Left lobe of liver (tissue), 2 donors: ENCODE data around the gene TEKT2. TPM values are rescaled to one million over a fixed set of nuclear protein-coding genes. Genes with fewer than 3 reads are reported as not detected.

ENCODE experiments used
- ATAC-seq: fragments of 200-7000 bp; cut with Tn5 transposase; one replicate; pipeline ENCODE4 v1.9.1; 2020; ENCODE audit warnings: mild to moderate bottlenecking, moderate library complexity
- DNase-seq: peaks from one replicate; pipeline ENCODE4 v3.0.0-alpha.2; 2020; ENCODE audit warnings: low spot score
- total RNA-seq: library from RNA; stranded (reverse); gene quantifications from one replicate; pipeline ENCODE4 v1.2.1, GENCODE V29; 2021
- donor health status: DM: no; HTN: no; CAD: no; lungs with moderate emphysema.
- donor health status: DM: no; HTN: yes; CAD: no.

Gene TEKT2
- total RNA-seq, 1 donor from 2014 or later: not detected

DNA sequence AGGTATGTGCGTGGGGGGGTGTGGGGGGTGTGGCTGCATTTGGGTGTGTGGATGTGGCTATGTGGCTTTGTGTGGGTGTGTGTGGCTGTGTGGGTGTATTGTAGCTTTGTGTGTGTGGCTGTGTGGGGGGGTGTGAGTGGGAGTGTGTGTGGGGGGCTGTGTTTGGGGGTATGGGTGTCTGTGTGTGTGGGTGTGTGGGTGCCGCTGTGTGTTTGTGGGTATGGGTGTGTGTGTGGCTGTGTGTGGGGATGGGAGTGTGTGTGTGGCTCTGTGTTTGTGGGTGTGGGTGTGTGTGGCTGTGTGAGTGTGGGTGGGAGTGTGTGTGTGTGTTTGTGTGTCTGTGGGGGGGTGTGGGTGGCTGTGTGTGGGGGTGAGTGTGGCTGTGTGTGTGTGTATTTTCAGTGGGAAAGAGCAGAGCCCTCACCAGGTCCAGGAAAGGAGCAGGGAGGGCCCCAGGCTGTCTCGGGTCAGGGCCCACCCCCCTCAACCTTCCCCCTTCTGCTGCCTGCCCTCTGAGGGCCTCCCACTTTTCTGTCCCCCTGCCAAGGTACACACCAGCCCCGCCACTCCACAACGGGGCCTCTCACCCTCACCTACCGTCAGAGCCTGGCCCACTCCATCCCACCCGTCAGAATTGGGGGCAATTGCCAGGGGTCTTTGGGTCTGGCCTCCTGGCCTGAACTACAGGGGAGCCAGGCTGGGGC lies 43.1 kb downstream of the TEKT2 start:
- DNase-seq (no peak), ATAC-seq (no peak)

DNA sequence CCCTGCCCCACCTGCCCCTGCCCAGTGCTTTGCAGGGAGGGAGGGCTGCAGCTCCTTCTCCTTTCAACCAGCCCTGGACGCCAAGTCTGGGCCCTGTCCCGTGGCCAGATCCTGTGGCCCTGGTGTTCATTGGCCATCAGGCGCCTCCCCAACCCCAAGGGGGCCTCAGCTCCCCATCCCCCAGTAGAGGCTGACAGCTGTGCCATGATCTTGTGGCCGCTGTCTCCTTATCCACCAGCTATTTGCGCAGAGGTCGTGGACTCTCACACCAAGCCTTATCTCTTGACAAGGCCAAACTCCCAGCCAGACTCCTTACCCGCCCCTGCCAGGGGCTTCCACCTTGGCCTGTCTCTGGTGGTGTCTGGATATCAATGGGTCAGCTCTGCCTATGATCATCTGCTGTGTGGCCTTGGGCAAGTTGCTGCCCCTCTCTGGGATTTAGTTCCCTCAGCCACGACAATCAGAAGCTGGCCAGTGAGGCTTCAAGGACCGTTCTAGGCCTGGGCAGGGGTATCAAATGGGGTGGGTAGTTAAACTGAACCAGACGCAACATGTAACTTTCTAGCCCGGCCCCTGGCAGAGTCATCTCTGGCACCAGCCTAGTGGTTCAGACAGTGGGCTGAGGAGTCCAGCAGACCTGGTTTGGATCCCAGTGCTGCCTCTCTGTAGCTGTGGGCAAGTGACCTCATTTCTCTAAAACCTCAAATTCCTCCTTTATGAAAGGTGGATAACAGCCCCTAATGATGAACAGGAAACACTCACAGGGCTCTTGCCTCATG lies 44.4 kb downstream of the TEKT2 start:
- DNase-seq: no peak
- ATAC-seq: no peak

DNA sequence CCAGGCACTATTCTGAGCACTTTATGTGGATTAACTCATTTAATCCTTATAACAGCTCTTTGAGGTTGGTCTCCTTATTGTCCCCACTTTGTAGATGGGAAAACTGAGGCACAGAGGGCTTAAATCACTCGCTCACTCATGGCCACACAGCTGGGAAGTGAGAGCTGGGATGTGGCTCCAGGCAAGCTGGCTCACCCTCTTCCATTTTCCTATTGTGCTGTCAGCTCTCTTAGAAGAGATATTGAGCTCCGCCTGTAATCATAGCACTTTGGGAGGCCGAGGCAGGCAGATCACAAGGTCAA lies 45.0 kb downstream of the TEKT2 start:
- no peak for ATAC-seq

DNA sequence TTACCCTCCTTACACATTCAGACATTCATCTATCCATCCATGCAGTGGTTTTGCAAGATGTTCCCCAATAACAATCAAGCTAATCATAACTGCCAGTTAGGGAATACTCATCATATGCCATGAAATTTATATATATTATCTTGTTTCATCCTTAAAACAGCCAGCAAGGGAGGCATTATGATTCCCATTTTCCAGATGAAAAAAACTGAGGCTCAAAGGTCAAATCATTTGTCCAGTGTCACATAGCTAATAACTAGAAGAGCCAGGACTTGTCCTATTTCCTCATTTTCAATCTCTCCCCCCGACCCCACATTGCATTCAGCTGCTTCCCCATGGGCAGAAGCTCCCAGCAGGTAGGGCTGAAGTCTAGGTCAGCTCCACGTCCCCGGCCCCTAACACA lies 48.1 kb downstream of the TEKT2 start:
- no peak for DNase-seq
- no peak for ATAC-seq

More for the DNA sequence above, 45.0 kb downstream of the TEKT2 start:
- DNase-seq: no peak

DNA sequence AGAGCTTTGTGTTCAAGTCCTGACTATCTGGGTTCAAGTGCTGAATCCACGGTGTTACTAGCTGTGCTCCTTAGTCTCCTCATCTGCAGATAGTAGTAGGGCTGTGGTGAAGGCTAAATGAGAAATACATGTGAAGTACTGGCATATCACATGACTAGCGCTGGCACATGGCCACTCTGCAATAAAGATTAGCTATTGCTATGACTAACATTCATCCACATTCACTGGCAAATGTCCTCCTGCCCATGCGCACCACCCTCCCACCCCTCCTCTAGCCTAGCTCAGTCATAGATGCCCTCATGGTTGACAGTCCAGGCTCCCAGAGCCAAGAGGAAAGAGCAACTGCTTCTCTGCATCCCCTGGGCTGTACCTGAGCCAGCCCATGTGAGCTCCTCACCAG lies 49.6 kb downstream of the TEKT2 start:
- ATAC-seq (peak; percentile 19), DNase-seq (no peak)

DNA sequence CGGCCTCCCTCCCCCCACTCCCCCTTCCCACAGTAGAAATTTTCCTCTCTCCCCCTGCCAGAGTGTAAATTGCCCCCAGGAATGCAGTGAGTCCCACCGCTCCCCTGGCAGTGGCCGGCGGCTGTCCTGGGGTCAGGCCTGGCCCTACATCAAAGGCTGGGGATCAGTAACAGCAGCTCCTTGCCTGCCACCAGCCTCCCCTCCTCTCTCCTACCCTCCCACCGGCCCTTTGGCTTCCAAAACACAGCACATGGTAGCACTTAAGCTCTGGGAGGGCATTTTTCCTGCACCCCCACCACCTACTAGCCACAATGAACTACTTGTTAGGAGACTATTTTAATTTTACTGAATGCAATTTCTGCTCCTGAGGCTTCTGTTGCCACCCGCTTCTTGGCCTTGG lies 50.1 kb downstream of the TEKT2 start:
- ATAC-seq (no peak), DNase-seq (no peak)

DNA sequence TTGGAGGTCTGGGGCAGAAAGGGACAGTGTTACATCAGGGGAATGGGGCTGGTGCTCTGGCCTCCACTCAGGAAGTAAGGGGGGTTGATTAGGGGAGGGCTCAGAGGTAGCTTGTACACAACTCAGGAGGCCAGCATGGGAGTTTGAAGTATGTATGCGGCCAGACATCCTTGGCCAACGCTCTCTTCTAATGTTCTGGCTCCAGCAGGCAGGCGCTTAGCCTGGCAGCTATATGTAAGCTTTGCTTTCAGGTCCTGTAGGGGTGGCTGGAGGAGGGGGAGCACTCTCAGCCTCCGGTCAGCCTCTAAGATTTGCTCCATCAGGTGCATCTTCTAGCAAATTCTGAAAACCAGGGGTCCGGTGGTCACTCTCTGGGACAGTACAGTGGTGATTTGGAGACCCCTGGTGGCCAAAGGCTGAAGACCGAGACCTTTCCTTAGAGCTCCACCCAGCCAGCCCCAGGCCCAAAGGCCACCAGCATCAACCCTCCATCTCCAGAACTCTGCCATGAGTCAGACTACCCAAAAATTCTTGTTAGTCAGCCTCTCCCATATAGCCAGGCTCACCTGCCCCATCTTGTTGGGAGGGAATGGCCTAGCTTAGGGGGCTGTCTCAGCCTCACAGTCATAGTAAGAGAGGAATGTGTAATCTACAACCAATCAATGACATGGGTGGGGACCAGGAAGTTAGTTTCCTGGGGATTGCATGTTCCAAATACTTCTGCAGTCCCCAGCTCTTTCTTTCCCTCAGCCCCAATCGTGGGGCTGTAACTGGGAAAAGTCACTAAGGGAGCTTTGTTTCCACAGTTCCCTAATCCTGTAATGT lies 50.8 kb downstream of the TEKT2 start:
- ATAC-seq: peak; percentile 72
- DNase-seq: no peak

DNA sequence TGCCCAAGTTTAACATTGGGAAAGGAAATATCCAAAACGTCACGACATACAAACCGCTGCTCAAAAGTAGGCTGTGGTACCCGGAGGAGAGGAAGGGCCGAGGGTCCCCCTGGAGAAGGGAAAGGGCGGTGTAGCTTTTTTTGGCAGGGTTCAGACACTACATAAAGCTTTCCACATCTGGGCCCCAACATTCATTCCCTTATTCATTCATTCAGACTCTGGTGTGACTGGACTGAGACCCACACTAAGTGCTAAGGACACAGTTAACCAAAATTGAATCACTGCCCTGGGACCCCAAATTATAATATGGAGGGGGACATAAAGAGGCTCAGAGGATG lies 51.4 kb downstream of the TEKT2 start:
- ATAC-seq (no peak), DNase-seq (no peak)

DNA sequence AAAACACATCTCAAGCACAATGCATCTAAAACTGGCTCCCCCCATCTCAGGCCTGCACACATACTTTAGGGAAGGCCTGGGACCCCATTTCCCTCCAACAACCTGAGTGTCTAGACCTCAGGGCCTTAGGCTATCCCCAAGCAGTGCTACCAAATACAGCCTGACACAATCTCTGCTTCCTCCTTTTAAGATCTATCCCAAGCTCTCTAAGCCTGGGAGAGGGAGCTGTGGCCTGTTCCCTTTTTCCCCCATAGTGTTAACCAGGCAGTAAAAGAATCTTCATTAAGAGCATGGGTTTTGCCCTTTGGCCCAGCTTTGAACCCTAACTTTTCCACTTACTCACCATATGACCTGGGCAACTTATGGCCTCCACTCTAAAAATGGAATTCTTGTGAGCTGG lies 51.9 kb downstream of the TEKT2 start:
- no peak for ATAC-seq

DNA sequence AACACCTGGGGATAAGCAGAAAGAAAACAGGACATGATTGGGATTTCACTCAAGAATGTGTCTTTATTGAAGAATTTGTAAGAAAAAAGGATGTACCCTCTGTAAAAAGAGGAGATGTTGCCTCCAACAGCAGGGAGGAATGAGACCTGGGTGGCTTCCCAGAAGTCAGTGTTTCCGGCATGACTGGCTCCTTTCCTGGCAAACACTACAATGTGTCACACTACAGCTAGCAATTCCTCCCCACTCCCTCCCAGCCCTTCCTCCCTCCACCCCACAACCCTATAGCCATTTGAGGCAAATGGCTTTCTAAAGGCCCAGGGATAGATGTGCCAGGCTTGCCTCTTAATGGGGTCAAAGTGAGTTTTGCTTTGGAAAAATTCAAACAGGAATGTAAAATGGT lies 52.6 kb downstream of the TEKT2 start:
- DNase-seq: no peak
- no peak for ATAC-seq

More for the DNA sequence above, 51.9 kb downstream of the TEKT2 start:
- DNase-seq: no peak

DNA sequence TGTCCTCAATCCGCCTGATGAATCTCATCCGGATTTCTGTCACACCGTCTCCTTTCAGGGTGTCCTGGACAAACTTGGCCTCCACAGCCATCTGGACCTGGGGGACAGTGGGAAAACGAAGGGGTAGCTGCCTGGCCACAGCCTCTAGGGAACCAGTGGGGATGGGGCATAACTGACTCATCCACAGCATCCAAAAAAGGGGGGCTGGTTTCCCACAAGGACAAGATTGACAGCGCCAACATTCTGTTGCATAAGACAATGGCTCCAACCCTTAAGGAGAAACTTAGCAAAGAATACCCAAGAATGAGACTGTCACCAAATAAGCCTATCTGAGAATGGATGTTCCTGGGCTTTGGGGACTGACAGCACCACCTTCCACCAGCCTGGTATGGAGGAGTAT lies 53.3 kb downstream of the TEKT2 start:
- ATAC-seq: no peak
- no peak for DNase-seq

DNA sequence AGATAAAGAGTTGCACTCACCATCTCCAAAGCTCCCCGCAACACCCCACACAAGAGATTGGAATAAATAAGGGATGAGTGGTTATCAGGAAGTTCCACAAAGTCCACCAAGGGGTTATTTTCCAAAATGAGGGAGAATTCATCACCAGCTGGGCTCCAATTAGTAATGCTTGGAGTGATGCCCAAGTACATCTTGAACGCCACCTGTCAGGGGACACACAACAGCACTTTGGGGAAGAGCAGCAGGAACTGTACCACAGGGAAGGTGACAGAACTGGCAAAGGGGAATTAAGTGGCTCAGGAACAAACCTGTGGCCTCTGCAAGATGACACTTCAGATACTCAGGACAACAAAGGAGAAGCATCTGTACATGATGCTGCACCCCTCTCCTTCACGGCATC lies 53.9 kb downstream of the TEKT2 start:
- no peak for DNase-seq
- ATAC-seq: no peak

Other genes with a start within 250 kb of the TEKT2 start
- gene AGO1, start 200.9 kb upstream of the TEKT2 start, total RNA-seq: 10.7 TPM
- gene AGO3, start 153.0 kb upstream of the TEKT2 start, total RNA-seq: 17.3 TPM
- 9.0 TPM for gene ADPRS, start 4.8 kb downstream of the TEKT2 start, total RNA-seq
- 0.50 TPM for gene COL8A2, start 41.1 kb downstream of the TEKT2 start, total RNA-seq
- 24.8 TPM for gene TRAPPC3, start 65.4 kb downstream of the TEKT2 start, total RNA-seq
- gene MAP7D1, start 72.1 kb downstream of the TEKT2 start, total RNA-seq: 13.3 TPM
- 34.8 TPM for gene THRAP3, start 140.3 kb downstream of the TEKT2 start, total RNA-seq
- 1.5 TPM for gene SH3D21, start 222.3 kb downstream of the TEKT2 start, total RNA-seq
- gene EVA1B, start 239.6 kb downstream of the TEKT2 start, total RNA-seq: 4.8 TPM